Measurements from ENCODE around the gene ME3.

Gene ME3

DNA sequence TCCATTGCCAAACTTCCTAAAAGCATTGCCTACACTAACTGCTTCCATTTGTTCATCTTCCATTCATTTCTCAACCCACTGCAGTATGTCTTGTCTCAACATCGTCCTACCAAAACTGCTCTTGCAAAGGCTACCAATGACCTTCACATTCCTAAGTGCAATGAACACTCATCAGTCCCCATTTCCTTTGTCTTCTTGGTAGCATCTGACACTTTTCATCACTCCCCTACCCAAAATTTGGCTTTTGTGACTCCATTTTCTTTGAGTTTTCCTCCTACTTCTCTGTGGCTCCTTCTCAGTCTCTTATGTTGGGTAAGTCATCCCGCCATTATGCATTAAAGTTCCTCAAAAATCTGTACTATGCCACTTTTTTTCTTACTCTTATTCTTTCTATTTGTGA is 162.3 kb downstream of the ME3 start:
- DNase-seq: no peak

DNA sequence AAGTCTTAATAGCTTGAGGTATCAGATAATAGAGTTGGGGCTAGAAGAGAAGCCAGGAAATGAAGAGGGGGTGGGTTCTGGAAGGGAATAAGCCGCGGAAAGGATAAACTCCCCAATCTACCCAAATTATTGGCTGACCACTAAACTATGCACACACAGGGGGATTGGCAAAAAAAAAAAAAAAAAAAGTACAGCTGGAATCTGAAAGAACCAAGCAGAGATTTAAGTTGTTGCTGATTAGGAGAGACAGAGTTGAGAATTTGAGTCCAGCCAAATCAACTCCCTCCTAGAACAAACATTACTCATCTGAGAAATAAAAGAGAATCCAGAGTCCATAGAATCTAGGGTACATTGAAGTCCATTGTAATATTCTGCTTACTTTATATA is 162.8 kb downstream of the ME3 start:
- no peak for DNase-seq

- no peak for DNase-seq
Observed at GRCh38 chr11:86508604-86509587, 163.5 kb downstream of the ME3 start.

- no peak for DNase-seq
Observed at GRCh38 chr11:86507249-86507845, 165.1 kb downstream of the ME3 start.

DNA sequence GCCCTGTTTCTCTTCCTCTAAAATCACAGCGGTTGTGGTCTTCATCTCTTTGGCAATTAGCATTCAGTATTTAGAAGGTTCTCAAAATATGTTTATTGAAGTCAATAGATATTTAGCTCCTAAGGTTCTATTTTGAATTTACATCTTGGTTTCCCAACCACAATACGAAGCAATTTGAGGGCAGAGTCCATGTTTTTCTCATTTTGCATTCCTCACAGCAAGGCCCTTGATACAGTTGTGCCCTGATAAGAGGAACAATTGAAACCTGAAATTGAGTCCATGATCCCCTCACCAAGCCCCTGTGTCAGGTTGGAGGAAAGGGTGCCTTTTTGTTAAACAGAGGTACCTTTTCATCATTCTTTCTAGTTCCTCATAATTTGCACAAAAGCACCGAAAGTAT is 166.2 kb downstream of the ME3 start:
- DNase-seq: no peak

- no peak for DNase-seq
Observed at GRCh38 chr11:86503131-86503530, 169.3 kb downstream of the ME3 start.

- DNase-seq: no peak
Observed at GRCh38 chr11:86502137-86502642, 170.2 kb downstream of the ME3 start.

DNA sequence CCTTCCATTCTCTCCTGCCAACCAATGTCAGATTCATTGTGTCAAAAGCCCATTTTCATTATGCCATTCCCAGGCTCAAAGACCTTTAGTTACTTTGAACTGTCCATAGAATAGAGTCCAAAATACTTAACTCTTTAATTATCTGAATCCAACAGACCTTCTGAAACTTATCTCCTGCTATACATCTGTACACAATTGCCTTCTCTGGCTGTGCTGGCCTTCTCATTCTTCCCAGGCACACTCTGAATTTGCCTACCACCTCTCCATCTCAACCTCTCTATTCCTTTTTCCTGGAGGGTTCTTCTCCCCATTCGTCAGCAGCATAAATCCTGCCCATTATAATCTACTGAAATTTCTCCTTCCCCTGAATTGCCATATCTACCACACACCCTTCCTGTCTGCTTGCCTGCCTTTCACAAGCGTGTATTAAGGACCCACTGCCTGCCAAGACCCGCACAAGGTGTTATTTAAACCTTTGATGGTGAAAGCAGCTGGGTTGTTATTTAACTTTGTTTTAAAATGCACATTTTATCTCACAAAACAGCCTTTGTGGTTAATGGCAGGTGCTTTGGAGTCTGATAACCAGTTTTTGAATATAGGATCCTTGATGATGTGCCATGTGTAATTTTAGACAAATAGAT is 171.8 kb downstream of the ME3 start:
- no peak for DNase-seq

DNA sequence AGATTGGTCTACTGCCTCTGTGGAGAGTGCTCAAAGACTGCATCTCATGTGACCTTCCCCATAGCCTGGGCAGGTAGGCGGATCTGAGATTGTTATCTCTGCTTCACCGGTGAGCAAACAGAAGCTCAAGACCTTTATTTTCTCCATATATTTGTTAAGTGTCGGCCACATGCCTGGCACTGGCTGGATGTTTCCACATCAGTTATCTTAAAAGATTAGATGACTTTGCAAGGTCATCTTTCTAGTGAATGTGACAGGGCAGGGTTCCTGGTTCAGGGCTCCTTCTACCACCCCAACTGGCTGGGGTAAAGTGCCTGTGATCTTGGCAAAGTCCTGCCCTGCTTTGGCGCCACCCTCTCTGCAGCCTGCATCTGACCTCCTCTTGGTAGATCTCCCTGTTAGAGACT is 172.7 kb downstream of the ME3 start:
- DNase-seq: no peak

DNA sequence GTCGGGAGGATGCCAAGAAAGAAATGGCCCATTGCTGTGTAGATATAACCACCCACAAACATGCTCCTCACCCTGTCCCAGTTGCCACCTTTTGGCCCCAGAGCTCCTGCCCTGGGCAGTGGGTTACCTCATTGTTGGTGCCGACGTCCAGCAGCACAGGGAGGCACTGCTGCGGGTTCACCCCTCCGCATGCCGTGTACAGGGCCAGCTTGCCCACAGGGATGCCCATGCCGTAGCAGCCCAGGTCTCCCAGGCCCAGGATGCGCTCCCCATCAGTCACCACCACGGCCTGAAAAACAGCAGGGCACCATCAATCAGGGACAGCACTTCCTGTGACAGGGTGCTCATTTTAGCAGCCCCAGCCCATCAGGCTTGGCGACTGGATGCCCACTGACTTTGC is 174.6 kb downstream of the ME3 start:
- DNase-seq: no peak

GRCh38 chr11:86497310-86497709 is 175.1 kb downstream of the ME3 start:
- DNase-seq: no peak

DNA sequence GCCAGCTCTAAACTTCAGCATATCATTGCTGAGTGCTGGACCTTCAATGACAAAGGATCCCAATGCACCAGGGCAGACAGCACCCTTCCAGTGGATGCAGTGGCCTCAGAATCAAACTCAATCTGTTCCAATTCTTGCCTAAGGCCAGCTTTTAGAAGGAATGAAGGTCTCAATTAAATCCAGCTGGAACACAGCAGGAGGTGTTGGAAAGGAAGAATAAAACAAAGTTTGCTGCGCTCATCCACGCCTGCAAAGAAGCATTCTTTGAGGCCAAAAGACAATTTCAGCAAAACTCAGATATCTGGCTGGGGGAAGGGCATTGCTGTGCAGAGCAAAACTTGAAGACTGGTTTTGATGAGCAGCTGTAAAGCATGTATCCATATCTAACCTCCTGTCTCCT is 177.1 kb downstream of the ME3 start:
- no peak for DNase-seq

DNA sequence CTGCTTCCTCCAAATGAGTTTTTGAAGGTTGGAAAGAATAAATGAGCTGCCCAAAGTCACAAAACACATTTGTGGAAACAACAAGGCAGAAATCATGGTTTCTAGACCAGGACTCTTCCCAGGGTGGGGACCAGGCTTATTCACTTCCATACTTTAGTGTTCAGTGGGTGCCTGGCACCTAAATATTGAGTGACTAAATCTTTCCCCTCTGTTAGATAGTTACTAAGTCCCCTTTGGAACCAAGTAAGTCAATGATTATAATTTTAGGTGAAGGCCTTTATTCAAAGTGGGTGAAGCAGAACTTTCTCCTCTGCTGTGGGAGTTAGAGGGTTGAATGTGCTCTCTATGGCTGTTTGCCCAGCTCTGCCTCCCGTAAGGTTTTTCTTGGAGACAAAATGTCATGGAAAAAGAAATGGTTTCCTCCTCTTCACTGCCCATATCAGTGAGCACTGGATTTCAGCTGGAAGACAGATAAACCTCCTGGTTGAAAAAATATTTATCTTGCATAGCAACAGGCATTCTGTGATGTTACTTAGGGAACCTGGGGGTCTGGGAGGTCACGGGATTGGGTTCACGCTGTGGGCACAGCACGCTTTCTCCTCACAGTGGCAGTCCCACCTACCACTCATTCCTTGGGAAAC is 179.9 kb downstream of the ME3 start:
- DNase-seq: no peak

GRCh38 chr11:86491027-86491426 is 181.4 kb downstream of the ME3 start:
- DNase-seq: no peak

DNA sequence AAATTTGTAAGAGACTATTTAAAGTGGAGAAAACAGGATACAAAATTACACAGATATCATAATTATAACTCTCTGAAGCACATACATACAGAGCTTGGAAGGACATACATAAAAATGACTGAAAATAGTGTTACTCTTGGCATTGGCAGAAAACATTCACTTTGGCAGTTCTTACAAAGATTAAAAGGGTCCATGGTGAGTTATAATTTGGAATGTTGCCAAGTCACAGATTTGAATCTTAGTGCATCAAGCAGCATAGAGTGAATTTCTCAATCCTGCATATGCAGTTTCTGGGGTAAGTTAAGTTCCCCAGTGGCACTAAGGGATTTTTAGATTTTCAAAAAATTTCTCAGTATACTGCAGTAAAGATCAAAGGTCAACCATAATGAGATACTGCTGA is 181.8 kb downstream of the ME3 start:
- DNase-seq: no peak

DNA sequence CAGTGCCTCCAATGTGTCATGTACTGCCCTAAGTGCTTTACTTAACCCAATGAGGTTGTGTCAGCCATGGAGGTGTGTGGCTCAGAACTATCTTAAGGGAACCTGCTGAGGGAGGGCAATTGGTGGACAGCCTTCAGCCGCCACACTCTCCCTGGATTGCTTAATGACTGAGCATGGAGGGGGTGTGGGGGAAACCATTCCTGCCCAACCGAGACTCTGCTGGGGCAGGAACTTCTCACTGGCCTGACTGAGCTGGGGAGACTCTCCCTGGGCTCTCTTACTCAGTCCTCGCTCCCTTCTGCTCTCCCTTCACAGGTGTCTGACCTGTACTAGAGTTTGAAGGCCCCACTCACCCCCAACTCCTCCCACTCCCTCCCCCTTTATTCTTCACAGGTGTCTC is 183.0 kb downstream of the ME3 start:
- DNase-seq: no peak

- DNase-seq: no peak
Observed at GRCh38 chr11:86488553-86488952, 183.9 kb downstream of the ME3 start.

DNA sequence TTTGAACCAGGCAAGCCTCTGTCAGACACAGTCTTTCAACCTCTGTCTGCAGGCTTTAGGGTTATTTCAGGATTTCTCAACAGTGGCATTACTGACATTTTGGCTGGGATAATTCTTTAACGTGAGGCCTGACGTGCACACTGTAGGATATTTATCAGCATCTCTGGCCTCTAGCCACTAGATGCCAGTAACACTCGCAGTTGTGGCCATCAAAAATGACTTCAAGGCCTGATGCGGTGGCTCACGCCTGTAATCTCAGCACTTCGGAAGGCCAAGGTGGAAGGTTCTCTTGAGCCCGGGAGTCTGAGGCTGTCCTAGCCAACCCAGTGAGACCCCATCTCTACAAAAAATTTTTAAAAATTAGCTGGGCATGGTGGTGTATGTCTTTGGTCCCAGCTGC is 184.7 kb downstream of the ME3 start:
- DNase-seq: no peak

- DNase-seq: no peak
Observed at GRCh38 chr11:86486261-86487030, 186.0 kb downstream of the ME3 start.

DNA sequence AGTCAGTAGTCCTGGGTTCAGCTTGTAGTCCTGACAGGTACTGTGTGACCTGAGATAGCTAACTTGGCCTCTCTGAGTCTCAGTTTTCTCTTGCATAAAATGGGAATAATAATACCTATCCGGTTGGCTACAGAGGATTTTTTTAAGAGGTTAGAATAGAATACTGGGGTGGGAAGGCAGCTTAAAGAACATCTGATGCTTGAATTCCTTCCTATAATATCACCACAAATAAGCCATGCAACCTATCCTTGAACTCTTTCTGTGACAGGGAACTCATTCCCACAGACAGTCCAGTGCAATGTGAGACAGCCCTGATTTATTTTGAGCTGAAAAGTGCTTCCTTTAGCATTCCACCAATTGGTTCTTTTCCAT is 187.6 kb downstream of the ME3 start:
- DNase-seq: no peak

- DNase-seq: no peak
Observed at GRCh38 chr11:86483940-86484794, 188.2 kb downstream of the ME3 start.

DNA sequence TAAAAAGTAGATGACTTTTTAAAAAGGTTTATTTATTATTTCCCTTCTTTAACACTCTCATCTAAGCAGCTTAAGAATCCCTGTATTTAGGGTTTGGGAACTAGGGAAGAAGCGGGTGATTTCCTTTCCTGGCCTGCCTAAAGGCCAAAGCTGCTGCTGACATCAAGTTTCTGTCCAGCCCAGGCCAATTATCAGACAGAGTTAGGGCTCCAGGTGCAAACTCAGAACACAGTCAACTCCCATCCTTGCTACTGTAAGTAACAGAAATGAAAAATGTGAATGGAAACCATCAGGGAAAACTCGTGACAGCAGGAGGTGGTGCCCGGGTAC is 188.8 kb downstream of the ME3 start:
- DNase-seq: no peak
